Endometrial microvascular endothelial cells (primary cell): ENCODE results near the gene ACTRT2. TPM values are rescaled to one million over a fixed set of nuclear protein-coding genes. Genes with fewer than 3 reads are reported as not detected.

Experiments
- in situ Hi-C: cut with HindIII; loops from 2 replicates; pipeline ENCODE4 v1.10.0; 2017; ENCODE audit warnings: low sequenced_read_pairs, low pct_unique_long_range_greater_than_20kb; ENCODE audit errors: inconsistent ontology term
- total RNA-seq: library from RNA; depleted of rRNA; stranded (reverse); fragments of >200 nt; gene quantifications from one replicate; pipeline ENCODE4 v1.2.3, GENCODE V29; 2015; ENCODE audit errors: inconsistent ontology term

ACTRT2 gene
- total RNA-seq, 1 donor from 2014 or later: not detected

DNA sequence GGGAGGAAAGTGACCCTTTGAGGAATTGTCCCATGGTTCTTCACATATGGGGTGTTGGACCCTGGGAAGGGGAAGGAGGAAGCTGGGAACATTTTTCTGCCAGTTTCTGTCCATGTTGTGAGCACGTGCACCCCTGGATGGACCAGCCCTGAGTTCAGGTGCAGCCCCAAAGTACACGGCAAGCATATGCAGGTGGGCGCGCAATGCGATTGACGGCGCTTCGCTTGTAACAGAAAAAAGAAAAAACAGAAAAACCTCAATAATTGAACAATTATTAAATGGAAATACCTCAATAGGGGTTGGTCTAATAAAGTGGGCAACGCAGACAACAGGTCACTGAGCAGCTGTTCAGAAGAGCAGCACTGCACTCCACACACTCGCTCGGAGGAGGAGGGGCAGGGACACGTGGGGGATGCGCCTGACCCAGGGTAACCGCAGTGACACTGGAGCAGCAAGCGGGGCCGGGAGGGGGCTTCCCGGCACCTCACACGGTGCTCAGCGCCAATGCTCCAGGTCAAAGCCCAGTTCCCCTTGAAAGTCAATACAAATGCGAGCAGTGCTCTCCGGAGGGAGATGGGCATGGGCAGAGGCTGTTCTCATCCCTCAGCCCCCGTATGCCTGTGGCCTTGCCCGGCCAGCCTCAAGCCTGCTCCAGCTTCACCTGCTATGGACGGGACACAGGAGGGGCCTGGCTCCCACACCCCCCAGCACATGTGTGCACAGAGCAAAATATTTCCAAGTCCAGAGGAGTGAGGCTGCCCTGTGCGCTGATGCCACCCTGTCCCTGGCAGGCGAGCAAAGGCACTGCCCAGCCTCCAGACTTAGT, 6.6 kb upstream of the ACTRT2 start:
- in situ Hi-C loops: no loop called here

DNA sequence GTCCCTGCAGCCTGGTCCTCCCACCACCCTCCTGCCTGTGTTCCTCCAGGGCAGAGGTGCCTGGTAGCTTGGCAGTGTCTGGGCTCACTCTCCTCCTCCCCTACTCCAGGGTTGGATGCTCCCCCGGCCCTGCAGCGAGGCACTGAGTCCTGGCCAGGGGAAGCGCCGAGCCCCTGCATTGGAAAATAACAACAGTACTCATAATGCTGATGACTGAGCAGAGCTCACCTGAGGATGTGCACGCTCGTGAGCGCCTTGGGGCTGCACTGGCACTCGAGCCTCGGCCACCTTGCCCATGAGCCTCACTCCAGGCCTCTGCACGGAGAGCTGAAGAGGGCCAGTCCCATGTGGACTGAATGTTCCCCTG, 6.0 kb upstream of the ACTRT2 start:
- in situ Hi-C loops: no loop called here

DNA sequence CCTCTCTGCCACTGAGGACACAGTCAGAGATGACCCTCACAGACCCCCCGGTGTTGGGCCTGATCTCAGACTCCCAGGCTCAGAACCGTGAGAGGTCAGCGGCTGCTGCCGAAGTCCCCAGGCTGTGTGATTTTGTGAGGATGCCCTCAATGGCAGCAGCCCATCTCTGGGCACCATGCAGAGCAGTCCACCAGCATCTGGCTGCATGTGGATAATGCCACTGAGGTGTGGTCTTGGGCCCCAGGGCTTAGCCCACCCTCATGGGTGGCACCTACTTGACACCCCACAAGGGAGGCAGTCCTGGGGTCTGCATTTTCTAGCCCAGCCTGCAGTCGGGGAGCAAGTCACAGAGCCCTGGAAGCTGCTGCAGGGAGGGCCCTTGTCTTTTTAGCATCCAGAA, 5.5 kb upstream of the ACTRT2 start:
- in situ Hi-C loops: no loop called here

DNA sequence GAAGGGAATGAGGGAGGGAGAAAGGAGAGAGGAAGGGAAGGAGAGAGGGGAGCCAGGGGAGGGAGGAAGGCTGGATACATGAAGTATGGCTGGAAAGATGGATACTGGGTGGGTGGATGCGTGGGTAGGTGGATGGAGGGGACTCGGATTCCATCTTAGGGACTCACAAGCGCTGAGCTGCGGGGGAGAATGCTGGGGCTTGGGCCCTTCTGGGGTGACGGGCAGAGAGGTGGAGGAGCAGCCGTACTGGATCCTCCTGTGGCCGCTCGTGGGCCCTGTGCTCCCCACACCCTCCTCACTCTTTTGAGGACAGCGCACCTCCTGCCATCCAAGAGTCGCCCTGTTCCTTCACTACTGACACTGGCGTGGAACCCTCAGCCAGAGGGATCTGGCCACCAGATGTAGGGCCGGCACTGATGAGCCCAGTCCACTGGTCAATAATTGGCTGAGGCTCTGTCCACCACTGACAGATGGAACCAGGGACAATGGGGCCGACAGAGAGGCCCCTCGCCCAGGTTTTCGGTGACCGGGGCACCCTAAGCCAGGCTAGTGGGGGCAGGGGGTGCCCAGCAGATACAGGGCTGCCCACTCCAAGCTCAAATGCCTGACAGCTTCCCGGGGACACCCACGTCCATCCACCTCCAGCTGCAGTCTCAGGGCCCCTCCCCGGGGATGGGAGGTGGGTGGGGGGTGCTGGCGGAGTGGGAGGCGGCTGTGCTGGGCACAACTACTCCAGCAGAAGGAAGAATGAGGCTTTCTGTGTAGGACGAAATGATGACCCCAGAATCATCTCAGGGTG, 4.4 kb upstream of the ACTRT2 start:
- in situ Hi-C loops: no loop called here

DNA sequence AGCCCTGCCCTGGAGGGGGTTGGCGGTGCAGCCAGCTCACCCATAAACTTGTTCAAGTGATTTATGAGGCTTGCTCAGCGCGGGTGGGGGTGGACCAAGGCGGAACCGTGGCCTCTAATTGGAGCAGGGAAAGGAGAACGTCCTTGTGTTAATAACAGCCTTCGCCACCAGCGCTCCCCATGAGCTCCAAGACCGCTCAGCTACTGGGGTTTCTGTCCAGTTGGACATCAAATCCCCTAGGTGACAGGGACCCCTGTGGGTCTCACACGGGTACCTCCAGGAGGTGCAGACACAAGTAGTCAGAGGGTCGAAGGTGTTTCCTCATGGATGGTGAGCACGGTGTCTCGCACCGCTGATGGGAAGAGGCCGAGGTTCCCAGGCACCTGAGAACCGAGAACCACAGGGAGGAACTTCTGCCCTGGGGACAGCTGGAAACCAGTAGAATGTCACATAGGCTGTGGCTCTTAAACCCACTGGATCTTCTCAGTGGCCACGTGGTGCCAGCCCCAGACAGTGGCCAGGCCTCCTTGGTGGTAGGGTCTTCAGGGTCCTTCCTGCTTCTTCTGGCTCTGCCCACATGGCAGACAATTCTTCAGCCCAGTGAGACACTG, 3.7 kb upstream of the ACTRT2 start:
- in situ Hi-C loops: no loop called here

DNA sequence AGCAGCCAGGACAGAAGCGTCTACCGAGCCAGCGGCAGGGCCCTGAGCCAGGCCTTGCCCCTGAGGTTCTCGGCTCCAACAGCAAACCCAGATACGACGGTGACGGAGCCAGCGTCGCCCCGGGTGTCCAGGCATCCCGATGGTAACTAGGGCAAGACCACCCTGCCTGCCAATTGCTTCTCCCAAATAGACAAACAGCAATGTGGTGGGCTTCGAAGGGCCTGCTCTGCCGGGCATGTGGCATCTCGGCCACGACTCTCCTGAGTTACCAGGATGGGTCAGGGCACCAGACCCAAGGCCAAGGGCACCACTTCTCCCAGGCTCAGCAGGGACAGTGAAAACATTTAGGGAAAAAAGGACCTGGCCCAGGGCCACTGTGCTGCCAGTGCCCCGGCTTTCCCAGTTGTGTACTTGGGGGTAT, 3.2 kb upstream of the ACTRT2 start:
- in situ Hi-C loops: no loop called here

DNA sequence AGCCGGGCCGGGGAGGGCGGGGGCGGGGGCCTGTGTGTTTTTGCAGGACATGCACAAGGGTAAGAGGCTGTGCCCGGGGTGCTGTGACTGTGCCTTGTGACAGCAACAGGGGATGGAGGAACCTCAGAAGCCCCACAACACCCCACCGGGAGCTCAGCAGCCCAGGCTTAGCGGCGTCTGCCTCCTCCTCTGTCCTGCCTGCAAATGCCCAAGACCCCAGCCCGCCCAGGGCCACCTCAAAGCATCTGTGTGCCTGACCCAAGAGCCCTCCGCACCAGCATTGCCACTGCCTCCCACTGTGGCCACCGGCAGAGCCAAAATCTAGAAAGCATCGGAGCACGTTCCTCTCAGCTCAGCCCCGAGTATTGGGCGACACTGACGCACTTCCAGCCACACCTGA, 2.7 kb upstream of the ACTRT2 start:
- in situ Hi-C loops: no loop called here

DNA sequence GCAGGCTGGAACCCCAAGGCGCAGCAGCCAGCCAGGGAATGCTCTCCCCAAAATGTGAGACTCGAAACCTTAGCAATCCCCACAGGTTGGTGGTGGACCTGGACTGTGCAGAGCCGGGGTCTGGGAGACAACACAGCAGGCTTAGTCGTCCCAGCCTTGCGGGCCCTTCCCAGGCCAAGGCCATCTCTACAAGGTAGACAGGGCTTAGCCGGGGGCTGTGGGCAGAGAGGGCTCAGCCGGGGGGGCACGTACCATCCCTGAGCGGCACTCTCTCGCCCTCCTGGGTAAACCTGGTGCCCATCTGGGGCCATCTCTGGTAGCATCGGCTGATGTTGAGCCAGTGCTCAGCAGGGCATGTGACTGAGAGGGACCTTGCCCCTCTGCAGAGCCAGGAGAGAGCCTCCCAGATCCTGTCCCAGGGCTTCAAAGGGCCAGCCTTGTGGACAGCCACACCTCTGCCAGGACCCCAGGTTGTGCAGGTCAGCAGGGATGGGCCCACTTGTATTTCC, 2.2 kb upstream of the ACTRT2 start:
- in situ Hi-C loops: no loop called here

DNA sequence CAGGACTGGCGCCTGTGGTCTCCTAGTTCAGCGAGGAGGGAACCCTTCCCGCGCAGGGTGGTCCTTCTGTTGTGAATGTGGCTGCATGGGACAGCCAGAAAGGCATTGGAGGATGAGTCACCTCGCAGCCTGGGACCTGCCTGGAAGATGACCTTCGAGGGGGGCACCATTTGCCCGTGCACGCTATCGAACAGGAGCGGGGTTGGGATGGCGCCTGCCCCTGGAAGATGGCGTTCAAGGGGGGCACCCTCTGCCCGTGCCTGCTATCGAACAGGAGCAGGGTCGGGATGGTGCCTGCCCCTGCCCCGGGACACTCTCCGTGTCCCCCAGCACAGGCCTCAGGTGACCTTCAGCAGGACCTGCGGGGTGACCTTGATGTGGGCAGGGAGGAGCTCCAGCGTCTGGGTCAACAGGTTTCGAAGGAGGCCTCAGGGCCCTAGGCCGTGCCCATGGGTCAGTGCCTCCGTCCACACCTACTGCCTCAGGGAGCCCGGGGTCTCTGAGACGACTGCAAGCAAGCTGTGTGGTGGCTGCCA, 1.7 kb upstream of the ACTRT2 start:
- in situ Hi-C loops: no loop called here

DNA sequence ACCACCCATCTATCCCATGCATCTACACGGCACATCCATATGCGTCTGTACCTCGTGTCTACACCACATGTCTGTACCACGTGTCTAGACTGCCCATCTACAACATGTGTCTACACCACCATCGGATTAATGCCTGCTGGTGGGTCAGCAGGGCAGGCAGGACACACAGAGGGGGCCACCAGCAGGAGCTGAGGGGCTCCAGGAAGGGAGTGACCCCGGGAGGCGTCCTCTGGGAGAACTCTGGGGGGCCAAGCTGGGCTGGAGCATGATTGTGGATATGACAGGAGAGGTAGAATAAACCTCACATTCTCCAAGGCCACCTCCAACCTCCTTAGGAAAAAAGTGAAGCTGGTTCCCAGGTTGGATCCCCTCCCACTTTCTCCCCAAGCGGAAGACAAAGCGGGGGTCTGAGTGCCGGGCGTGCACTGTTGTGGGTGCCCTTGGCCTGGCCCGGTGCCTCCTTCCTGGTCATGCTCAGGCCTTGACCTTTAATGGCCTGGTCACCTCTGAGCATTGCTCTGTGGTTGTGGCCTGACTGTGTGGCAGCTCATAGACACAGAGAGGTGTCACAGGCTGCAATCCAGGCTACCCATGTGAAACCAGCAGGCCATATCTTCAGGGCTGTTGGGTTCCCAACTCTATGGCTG, 881 bp upstream of the ACTRT2 start:
- in situ Hi-C loops: no loop called here

DNA sequence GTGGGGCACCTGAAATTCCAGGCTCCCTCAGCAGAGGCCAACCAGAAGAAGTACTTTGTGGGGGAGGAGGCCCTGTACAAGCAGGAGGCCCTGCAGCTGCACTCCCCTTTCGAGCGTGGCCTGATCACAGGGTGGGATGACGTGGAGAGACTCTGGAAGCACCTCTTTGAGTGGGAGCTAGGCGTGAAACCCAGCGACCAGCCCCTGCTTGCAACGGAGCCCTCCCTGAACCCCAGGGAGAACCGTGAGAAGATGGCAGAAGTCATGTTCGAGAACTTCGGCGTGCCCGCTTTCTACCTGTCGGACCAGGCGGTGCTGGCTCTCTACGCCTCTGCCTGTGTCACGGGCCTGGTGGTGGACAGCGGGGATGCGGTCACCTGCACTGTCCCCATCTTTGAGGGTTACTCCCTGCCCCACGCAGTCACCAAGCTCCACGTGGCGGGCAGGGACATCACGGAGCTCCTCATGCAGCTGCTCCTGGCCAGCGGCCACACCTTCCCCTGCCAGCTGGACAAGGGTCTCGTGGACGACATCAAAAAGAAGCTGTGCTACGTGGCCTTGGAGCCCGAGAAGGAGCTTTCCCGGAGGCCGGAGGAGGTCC, 634 bp downstream of the ACTRT2 start:
- in situ Hi-C loops: no loop called here

DNA sequence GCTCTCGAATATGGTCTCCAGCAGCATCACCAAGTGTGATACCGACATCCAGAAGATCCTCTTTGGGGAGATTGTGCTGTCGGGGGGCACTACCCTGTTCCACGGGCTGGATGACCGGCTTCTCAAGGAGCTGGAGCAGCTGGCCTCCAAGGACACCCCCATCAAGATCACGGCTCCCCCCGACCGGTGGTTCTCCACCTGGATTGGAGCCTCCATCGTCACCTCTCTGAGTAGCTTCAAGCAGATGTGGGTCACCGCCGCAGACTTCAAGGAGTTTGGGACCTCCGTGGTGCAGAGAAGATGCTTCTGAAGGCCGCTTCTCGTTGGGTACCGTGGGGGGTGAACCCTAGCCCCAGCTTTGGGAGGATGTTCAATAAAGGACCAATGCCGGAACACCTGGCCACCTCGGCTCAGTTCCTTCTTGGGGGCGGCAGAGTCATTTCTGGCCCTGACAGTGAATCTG, 1.3 kb downstream of the ACTRT2 start:
- in situ Hi-C loops: no loop called here

DNA sequence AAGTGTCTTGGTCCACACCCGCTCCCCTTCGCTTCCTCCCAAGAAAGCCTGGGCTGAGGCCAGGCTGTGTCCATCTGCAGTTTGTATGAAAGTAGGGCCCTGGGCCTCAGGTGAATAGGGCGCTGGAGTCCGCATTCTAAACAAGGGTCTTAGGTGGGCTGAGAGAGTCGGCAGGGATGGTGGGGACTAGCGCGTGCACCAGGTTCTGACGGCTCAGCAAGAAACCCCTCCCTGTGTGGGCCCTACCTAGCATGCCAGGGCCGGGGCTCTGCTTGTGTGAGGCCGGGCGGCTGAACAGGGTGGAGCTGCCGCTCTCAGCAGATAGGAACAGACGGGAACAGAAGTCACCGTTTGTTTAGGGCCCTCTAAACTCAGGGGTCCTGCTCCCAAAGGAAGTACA, 1.7 kb downstream of the ACTRT2 start:
- in situ Hi-C loops: no loop called here

DNA sequence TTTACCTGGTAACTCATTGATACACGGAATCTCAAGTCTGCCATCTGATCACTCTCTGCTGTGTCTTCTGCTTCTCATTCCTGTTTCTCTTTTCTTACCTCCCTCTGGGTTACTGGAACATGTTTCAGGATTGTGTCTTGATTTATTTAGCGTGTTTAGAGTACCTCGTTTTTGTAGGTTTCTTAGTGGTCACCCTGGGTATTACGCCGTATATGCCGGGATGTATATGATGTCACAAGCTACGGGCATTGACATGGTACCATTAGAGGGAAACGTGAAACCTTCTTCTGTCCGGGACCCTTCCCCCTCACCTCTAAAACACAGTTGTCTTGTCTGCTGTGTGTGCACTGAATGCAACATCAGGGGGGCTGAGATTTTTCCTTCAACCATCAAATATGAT, 2.8 kb downstream of the ACTRT2 start:
- in situ Hi-C loops: no loop called here

DNA sequence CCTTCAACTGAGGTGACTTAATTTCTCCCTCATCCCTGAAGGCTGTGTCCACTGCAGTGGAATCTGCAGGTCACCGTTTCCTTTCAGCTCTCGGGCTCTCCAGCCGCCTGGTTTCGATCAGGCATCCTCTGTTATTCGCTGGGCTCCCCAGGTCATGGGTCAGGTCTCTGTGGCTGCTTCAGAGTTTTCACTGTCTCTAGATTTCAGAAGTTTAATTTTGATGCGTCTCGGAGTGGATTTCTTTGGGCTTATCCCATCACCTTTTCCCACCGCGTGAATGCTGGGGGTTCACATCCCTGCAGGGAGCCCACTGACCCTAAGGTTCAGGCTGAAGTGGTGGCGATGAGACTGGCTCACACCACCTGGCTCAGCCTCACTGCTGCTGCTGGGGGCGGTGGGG, 3.3 kb downstream of the ACTRT2 start:
- in situ Hi-C loops: no loop called here

DNA sequence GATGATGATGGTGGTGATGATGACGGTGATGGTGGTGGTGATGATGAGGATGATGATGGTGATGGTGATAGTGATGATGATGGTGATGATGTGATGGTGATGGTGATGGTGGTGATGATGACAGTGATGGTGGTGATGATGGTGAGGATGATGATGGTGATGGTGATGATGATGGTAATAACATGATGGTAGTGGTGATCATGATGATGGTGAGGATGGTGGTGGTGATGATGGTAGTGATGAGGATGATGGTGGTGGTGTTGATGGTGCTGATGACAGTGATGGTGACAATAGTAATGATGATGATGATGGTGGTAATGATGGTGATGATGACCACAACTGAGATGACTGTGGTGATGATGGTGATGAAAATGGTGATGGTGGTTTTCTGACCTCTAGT, 4.9 kb downstream of the ACTRT2 start:
- in situ Hi-C loops: no loop called here

DNA sequence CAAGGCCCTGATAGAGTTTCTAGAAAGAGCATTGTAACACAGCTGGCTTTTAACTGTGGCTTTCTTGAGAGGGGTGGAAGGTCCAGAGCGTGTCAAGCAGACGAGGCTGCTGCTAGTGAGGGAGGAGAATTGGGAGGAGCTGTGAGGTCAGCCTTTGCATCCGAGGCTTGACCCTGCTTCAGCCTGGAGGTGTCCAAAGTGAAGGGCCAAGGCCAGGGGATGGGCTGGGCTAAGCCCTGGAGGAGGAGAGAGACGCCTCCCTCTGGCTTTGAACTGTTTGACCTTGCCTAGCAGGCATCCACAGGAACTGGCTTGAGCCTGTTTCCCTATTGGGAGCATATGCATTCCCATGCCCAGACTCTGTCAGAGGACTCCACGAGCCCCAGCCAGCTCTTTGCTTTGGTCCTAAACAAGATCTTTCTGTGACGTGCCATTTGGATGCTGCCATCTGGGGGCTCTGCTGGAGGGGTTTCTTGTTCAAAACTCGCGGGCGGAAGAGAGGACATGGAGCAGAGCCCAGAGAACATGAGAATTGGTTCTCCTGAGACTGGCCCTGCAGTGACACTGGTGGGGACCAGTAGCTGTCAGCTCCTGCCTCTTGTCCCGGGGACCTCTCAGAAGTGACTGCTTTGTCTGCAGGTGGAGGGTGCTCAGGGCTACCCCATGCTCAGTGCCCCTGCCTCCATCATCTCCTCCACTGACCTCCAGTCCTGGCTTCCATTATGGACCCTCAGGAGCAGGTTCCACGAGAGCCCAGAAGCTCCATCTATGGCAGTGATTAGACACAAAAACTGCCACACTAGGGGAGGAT, 5.5 kb downstream of the ACTRT2 start:
- in situ Hi-C loops: no loop called here
